Activated CD4-positive, alpha-beta T cell treated with anti-CD3 and anti-CD28 coated beads, Interleukin-2, amount 50 U/mL, for 48 hours (primary cell): Measurements from ENCODE around the gene TBC1D1.

Experiments
- DNase-seq, 2 experiments: peaks; one replicate each; pipeline ENCODE4 v3.0.0-alpha.2; 2020

TBC1D1 gene

DNA sequence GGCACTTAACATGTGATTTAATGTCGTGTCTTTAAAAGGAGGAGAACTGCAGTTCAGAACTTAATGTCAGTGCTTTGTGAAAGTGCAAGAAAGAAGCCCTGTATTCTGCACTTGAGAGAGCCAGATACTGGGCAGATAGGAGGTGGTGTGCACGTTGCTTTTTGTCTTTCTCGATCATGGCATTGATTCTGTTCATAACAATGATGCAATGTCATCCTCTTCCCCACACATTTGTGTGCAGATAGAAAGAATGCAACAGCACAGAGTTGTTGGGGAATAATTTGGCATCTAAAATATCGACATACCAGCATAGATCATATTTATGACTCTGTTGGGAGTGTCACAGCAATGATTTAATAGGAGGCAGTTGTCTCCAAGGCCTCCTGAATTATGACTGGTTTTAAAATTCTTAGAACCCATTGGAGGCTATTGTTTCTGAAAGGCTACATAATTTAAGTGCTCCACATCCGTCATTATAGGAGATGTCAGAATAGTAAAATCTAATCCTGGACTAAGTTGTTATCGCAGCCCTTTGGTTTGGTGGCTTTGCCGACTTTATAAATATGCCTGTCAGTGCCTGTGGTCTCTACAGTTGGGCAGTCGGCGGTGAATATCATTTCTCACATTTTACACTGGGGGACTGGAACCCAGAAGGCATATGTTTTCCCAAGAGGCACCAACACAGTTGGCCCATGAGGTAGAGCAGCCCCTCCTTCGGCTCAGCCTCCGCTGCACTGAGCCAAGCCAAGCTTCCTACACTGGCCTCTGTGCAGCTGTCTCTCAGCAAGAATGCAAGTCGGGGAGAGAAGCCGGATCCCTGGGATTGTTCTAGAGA lies 194.2 kb downstream of the TBC1D1 start:
- DNase-seq = no peak

- DNase-seq = no peak
Measured at GRCh38 chr4:38085751-38086150, 194.9 kb downstream of the TBC1D1 start.

DNA sequence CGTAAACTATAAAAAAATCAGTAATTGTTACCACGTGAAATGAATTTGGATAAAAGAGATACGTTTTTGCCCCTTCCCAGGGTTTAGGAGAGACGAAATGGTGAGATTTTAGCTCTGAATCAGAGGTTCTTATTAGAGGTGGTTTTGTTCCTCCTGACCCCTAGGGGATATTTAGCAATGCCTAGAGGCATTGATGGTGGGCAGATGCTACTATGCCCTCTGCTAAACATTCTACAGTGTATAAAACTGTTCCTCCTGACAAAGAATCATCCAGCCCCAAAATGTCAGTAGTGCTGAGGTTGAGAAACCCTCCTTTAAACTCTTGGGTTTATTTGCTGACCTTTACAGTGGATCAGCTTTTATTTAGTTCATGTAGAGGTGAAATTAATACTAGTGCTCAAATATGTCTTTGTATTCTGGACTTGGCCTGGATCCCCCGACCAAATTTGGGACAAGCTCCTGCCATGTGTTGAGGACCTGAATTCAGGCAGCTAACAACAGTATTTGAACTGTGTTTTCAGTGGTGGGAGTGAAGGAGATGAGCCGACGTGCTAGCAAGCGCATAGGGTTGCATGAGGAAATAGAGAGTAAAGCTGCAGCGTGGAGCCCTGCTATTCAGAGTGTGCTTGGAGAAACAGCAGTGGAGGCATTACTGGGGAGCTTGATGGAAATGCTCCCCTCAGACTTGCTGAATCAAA lies 195.4 kb downstream of the TBC1D1 start:
- DNase-seq = no peak

- DNase-seq = no peak
Measured at GRCh38 chr4:38086849-38087226, 196.0 kb downstream of the TBC1D1 start.

DNA sequence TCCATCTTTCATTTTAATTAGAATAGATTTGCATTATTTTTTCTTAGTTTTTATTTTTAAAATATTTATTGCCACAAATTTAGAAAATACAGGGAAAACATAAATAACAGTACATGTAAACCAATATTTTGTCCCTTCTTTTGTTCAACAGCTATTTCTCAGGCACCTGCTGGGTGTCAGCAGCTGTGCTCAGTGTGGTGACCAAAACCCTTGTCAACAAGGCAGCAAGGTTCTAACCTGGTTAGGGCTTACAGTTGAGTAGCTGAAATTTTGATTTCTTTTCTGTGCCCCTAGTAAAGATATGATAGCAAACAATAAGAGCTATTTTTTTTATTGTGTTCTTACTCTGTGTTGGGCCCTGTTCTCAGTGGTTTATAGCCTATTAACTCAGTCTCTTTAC lies 197.4 kb downstream of the TBC1D1 start:
- DNase-seq = no peak

DNA sequence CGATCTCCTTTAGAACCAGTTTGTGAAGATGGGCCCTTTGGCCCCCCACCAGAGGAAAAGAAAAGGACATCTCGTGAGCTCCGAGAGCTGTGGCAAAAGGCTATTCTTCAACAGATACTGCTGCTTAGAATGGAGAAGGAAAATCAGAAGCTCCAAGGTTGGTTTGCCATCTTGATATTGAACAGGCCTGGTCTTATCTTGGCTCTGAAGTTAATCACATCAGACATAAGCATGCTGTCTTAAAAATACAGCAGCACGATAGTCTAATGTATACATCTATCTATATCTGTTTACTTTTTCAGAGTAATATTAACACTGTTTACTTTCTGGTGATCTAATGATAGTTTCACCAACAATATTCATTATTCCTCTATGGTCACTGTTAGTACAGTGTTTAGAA lies 199.1 kb downstream of the TBC1D1 start:
- DNase-seq = no peak

- no peak for DNase-seq
Measured at GRCh38 chr4:38090455-38091246, 199.8 kb downstream of the TBC1D1 start.

GRCh38 chr4:38091636-38092035 lies 200.8 kb downstream of the TBC1D1 start:
- no peak for DNase-seq

GRCh38 chr4:38092701-38093100 lies 201.8 kb downstream of the TBC1D1 start:
- no peak for DNase-seq

- DNase-seq = no peak
Measured at GRCh38 chr4:38094419-38094818, 203.5 kb downstream of the TBC1D1 start.

DNA sequence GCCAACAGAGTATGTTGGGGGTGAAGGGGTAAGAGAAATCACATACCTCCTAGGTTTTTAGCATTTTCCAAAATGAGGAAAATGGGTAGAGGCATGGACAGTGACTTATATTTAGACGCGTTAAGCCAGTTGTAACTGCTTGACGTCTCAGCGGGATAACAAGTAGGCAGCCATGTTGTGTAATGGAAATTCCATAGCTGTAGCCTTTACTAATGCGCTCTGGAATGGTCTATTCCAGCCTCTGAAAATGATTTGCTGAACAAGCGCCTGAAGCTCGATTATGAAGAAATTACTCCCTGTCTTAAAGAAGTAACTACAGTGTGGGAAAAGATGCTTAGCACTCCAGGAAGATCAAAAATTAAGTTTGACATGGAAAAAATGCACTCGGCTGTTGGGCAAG lies 204.8 kb downstream of the TBC1D1 start:
- DNase-seq = no peak

GRCh38 chr4:38097818-38098217 lies 206.9 kb downstream of the TBC1D1 start:
- no peak for DNase-seq

- DNase-seq = no peak
Measured at GRCh38 chr4:38099020-38099600, 208.2 kb downstream of the TBC1D1 start.

GRCh38 chr4:38099908-38100407 lies 209.1 kb downstream of the TBC1D1 start:
- DNase-seq = no peak

GRCh38 chr4:38100474-38101255 lies 209.8 kb downstream of the TBC1D1 start:
- no peak for DNase-seq

- no peak for DNase-seq
Measured at GRCh38 chr4:38101563-38101962, 210.7 kb downstream of the TBC1D1 start.

- DNase-seq = no peak
Measured at GRCh38 chr4:38102957-38103588, 212.2 kb downstream of the TBC1D1 start.

DNA sequence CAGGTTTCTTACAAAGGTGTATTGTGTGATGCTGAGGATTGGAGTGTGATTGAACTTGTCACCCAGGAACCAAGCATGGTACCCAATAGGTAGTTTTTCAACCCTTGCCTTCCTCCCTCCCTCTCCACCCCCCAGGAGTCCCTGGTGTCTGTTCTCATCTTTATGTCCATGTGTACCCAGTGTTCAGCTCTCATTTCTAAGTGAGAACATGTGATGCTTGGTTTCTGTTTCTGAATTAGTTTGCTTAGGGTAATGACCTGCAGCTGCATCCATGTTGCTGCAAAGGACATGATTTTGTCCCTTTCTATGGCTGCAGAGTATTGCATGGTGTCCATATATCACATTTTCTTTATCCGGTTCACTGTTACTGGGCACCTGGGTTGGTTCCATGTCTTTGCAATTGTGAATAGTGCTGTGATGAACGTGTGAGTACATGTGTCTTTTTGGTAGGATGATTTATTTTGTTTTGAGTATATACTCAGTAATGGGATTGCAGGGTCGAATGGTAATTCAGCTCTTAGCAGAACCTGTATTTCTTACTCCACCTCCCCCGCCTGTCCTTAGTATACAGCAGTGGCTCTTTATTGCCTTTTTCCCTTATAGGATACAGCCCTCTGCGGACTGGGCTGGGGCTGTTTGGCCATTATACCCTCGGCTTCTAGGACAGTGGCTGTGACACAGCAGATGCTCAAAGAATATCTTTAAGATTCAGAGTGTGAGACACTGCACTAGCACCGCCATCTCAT lies 214.8 kb downstream of the TBC1D1 start:
- no peak for DNase-seq

GRCh38 chr4:38106311-38106710 lies 215.4 kb downstream of the TBC1D1 start:
- no peak for DNase-seq

DNA sequence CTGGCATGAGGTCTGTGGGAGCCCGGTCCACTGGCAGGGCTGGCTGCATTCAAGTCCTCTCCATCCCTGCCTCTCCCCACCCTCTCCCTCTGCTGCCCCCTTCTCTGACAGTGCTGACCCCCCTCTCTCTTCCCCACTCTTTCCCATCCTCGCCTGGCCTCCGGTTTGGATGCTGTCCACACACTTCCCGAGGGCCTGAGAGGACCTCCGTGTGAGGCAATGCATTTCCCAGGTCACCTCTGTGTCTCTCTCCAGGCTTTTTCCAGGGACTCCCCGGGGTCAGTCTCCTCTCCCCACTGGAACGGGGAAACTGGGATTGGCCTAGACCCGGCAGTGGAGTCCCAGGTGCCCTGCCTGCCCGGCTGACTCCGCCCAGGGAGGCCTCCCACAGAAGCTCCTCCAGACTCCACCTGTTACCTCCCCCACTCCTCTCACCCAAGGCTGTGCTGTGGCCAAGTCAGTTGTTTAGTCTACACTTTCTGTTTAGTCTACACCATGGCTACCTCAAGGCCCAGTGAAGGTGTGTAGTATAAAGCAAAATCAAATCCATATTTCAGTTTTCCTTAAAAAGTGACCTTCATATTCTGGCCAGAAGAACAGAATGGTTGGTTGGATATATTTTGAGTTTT lies 216.1 kb downstream of the TBC1D1 start:
- DNase-seq = no peak
